ENCODE measurements around the gene BRCC3. TPM values are rescaled to one million over a fixed set of nuclear protein-coding genes. Genes with fewer than 3 reads are reported as not detected.

BRCC3 gene
- total and polyA plus RNA-seq, 2 donors (not counting 3 experiments of a cell fraction or from before 2014, with no cell fraction given): 12.4 to 25.5 TPM

GRCh38 chrX:155086202-155086840 is 15.0 kb downstream of the BRCC3 start:
- Histone ChIP-seq H3K36me3 (ENCODE audit: control insufficient read depth in 2 of 2, extremely low read depth in 1 of 2, insufficient read depth in 2 of 2, low read length in 2 of 2) (peaks cover 0 to 2% of the 10 kb centered on the region in 2 experiments), H3K9me1 (replicated peaks; ENCODE audit: control insufficient read depth, extremely low read depth, insufficient read depth, low read length) (no peaks in the 10 kb centered on the region), H4K20me1 (replicated peaks; ENCODE audit: control insufficient read depth, extremely low read depth, insufficient read depth, low read length) (no peaks in the 10 kb centered on the region), H3K9me3 (replicated peaks; ENCODE audit: control insufficient read depth, insufficient read depth, low read length) (no peaks in the 10 kb centered on the region), H3K4me2 (ENCODE audit: insufficient read depth, low read length) (no peak overlapping the region), H3K4me3 (replicated peaks in 1 of 3; ENCODE audit: insufficient read depth in 1 of 3, low read depth in 1 of 3, low read length in 3 of 3) (no peak overlapping the region), H3K4me1 (ENCODE audit: control insufficient read depth, extremely low read depth, insufficient read depth, low read length) (peaks cover 4% of the 10 kb centered on the region), H2AFZ (ENCODE audit: low read depth, low read length) (no peak overlapping the region), H3K27me3 (ENCODE audit: control insufficient read depth in 2 of 2, insufficient read depth in 2 of 2, low read length in 2 of 2) (no peaks in the 10 kb centered on the region), H3K9ac (replicated peaks; ENCODE audit: extremely low read depth, insufficient read depth, low read length) (no peak overlapping the region), H3K27ac (ENCODE audit: insufficient read depth, low read depth, low read length) (no peak overlapping the region), H3K79me2 (ENCODE audit: control insufficient read depth, insufficient read depth, low read length) (no peaks in the 10 kb centered on the region)
- DNase-seq (ENCODE audit: low read depth, low spot score) (no peak), FAIRE-seq (peak; percentile 4)
- dilution Hi-C loops (cut with MboI; ENCODE audit: extremely low pct_ligation_motif_present, low sequenced_read_pairs) (no loop called here), intact Hi-C loops (cut with micrococcal nuclease) (loop anchor here (1.0 kb wide), 1 partner anchor 15 kb away; the partner anchor contains the start of genes BRCC3, CMC4 and MTCP1)
- TF ChIP-seq CTCF (IDR thresholded peaks at IDR 0.05; ENCODE audit: extremely low read depth in 1 of 2, insufficient read depth in 1 of 2, low read depth in 1 of 2, low read length in 2 of 2) (peak in 1 of 2 donors; percentile 33), JUN (IDR thresholded peaks at IDR 0.05; ENCODE audit: borderline replicate concordance, insufficient read depth, insufficient read length, low read depth) (no peak)
- BruUV-seq (replicated peaks): no TSS peak
- ChIA-PET CTCF (interaction anchor here (0.6 to 1.5 kb wide), 4 partner anchors 16 to 168 kb away, joined by 3 to 8 read pairs (median 3); no protein-coding TSS in a partner anchor), POLR2A (no interaction called here)

- Histone ChIP-seq H3K4me3 (replicated peaks in 1 of 3; ENCODE audit: insufficient read depth in 1 of 3, low read depth in 1 of 3, low read length in 3 of 3) (no peak overlapping the region), H3K4me1 (ENCODE audit: control insufficient read depth, extremely low read depth, insufficient read depth, low read length) (peaks cover 4% of the 10 kb centered on the region), H3K9me3 (replicated peaks; ENCODE audit: control insufficient read depth, insufficient read depth, low read length) (no peaks in the 10 kb centered on the region), H3K4me2 (ENCODE audit: insufficient read depth, low read length) (no peak overlapping the region), H3K9ac (replicated peaks; ENCODE audit: extremely low read depth, insufficient read depth, low read length) (no peak overlapping the region), H3K9me1 (replicated peaks; ENCODE audit: control insufficient read depth, extremely low read depth, insufficient read depth, low read length) (no peaks in the 10 kb centered on the region), H2AFZ (ENCODE audit: low read depth, low read length) (no peak overlapping the region), H4K20me1 (replicated peaks; ENCODE audit: control insufficient read depth, extremely low read depth, insufficient read depth, low read length) (no peaks in the 10 kb centered on the region), H3K27ac (ENCODE audit: insufficient read depth, low read depth, low read length) (no peak overlapping the region), H3K36me3 (ENCODE audit: control insufficient read depth in 2 of 2, extremely low read depth in 1 of 2, insufficient read depth in 2 of 2, low read length in 2 of 2) (peaks cover 0 to 2% of the 10 kb centered on the region in 2 experiments), H3K79me2 (ENCODE audit: control insufficient read depth, insufficient read depth, low read length) (no peaks in the 10 kb centered on the region), H3K27me3 (ENCODE audit: control insufficient read depth in 2 of 2, insufficient read depth in 2 of 2, low read length in 2 of 2) (no peaks in the 10 kb centered on the region)
- TF ChIP-seq GATA2 (IDR thresholded peaks at IDR 0.05; ENCODE audit: insufficient read depth, insufficient read length, low read depth, low read length) (no peak), MYC (IDR thresholded peaks at IDR 0.05; ENCODE audit: low read depth, low read length) (no peak), MAX (IDR thresholded peaks at IDR 0.05; ENCODE audit: insufficient read depth, insufficient read length) (no peak), POLR2AphosphoS5 (IDR thresholded peaks at IDR 0.05; ENCODE audit: insufficient read depth, low read depth, low read length) (no peak), CTCF (IDR thresholded peaks at IDR 0.05; ENCODE audit: extremely low read depth in 1 of 2, insufficient read depth in 1 of 2, low read depth in 1 of 2, low read length in 2 of 2) (no peak), FOS (IDR thresholded peaks at IDR 0.05; ENCODE audit: borderline replicate concordance, insufficient read depth, low read length) (no peak), JUN (IDR thresholded peaks at IDR 0.05; ENCODE audit: borderline replicate concordance, insufficient read depth, insufficient read length, low read depth) (no peak)
- no TSS peak for BruUV-seq (replicated peaks)
- FAIRE-seq (no peak), DNase-seq (ENCODE audit: low read depth, low spot score) (no peak)
- intact Hi-C loops (cut with micrococcal nuclease): loop anchor here (1.0 kb wide), 1 partner anchor 16 kb away; the partner anchor contains the start of genes BRCC3, CMC4 and MTCP1
- dilution Hi-C loops (cut with MboI; ENCODE audit: extremely low pct_ligation_motif_present, low sequenced_read_pairs): no loop called here
- POLR2A ChIA-PET: no interaction called here
- CTCF ChIA-PET: interaction anchor here (0.6 to 1.5 kb wide), 4 partner anchors 17 to 169 kb away, joined by 3 to 8 read pairs (median 3); no protein-coding TSS in a partner anchor
Observed at GRCh38 chrX:155086961-155087735, 15.8 kb downstream of the BRCC3 start.

Measured in endothelial cell of umbilical vein (primary cell).